ENCODE measurements around the gene ATP1A3.
"Not testable (repeated sequence)": the region's sequence is repeated elsewhere in the genome, so short reads cannot be mapped to it uniquely, and the experiment has no call there.

GRCh38 chr19:41939209-41939608 lies 54.8 kb downstream of the ATP1A3 start:
- TF ChIP-seq POLR2A, CTCF (IDR thresholded peaks at IDR 0.05): not testable (repeated sequence)
